ENCODE results near the gene TCTA. TPM values are rescaled to one million over a fixed set of nuclear protein-coding genes. Genes with fewer than 3 reads are reported as not detected.

TCTA gene
- total and polyA plus RNA-seq, 10 of the 15 experiments (the other 5 are each of a cell fraction or from before 2014, with no cell fraction given), result 6.5 to 30.5 (median 18.3) TPM

GRCh38 chr3:49411535-49411967, 672 bp upstream of the TCTA start (continued):
- TF ChIP-seq BCLAF1 (IDR thresholded peaks at IDR 0.05) (no peak), NKRF (conservative IDR thresholded peaks at IDR 0.05) (peak; percentile 87), PML (IDR thresholded peaks at IDR 0.05; ENCODE audit: low read length) (0 out of 2 replicates have a peak, but pooled peaks have one; percentile 0), SKIL (IDR thresholded peaks at IDR 0.05; ENCODE audit: low read depth, poor library complexity, severe bottlenecking) (no peak)
